ENCODE measurements around the gene RNFT2. TPM values are rescaled to one million over a fixed set of nuclear protein-coding genes. Genes with fewer than 3 reads are reported as not detected.

RNFT2 gene
- 0.78 TPM for total RNA-seq
- long read RNA-seq, result 0 reads

- DNase-seq (ENCODE audit: low spot score), result peak; percentile 99
- intact Hi-C loops (cut with DNase I), result loop anchor here (2.0 kb wide), 1 partner anchor 81 kb away; no protein-coding TSS in a partner anchor
These were observed at the start of gene RNFT2, which contains the start of gene SPRING1 for GRCh38 chr12:116737774-116738657. TSS of gene RNFT2 (plus strand) at chr12:116738315. CDS start at chr12:116740498, 2,183 bp downstream. TSS of gene SPRING1 (minus strand) at chr12:116738069. CDS start at chr12:116737900, 169 bp downstream.

- intact Hi-C loops (cut with DNase I), result no loop called here
- no peak for DNase-seq (ENCODE audit: low spot score)
These were observed 48.6 kb upstream of the RNFT2 start for GRCh38 chr12:116689521-116689920.

GRCh38 chr12:116689979-116690744 is 48.0 kb upstream of the RNFT2 start:
- intact Hi-C loops (cut with DNase I), result loop anchor here (10.0 kb wide), 2 partner anchors 85 to 405 kb away; no protein-coding TSS in a partner anchor
- DNase-seq (ENCODE audit: low spot score), result no peak

GRCh38 chr12:116691205-116691604 is 46.9 kb upstream of the RNFT2 start:
- intact Hi-C loops (cut with DNase I), result loop anchor here (10.0 kb wide), 2 partner anchors 86 to 406 kb away; no protein-coding TSS in a partner anchor
- no peak for DNase-seq (ENCODE audit: low spot score)

GRCh38 chr12:116691636-116692035 is 46.5 kb upstream of the RNFT2 start:
- DNase-seq (ENCODE audit: low spot score), result no peak
- intact Hi-C loops (cut with DNase I), result loop anchor here (10.0 kb wide), 2 partner anchors 87 to 407 kb away; no protein-coding TSS in a partner anchor

- intact Hi-C loops (cut with DNase I), result loop anchor here (10.0 kb wide), 2 partner anchors 88 to 408 kb away; no protein-coding TSS in a partner anchor
- DNase-seq (ENCODE audit: low spot score), result no peak
These were observed 45.5 kb upstream of the RNFT2 start for GRCh38 chr12:116692605-116693004.

GRCh38 chr12:116693286-116694227 is 44.6 kb upstream of the RNFT2 start:
- intact Hi-C loops (cut with DNase I), result loop anchor here (10.0 kb wide), 2 partner anchors 89 to 409 kb away; no protein-coding TSS in a partner anchor
- no peak for DNase-seq (ENCODE audit: low spot score)

GRCh38 chr12:116694653-116695463 is 43.3 kb upstream of the RNFT2 start:
- intact Hi-C loops (cut with DNase I), result loop anchor here (10.0 kb wide), 2 partner anchors 90 to 410 kb away; no protein-coding TSS in a partner anchor
- DNase-seq (ENCODE audit: low spot score), result no peak

GRCh38 chr12:116695464-116695725 is 42.7 kb upstream of the RNFT2 start:
- intact Hi-C loops (cut with DNase I), result loop anchor here (10.0 kb wide), 2 partner anchors 91 to 411 kb away; no protein-coding TSS in a partner anchor
- DNase-seq (ENCODE audit: low spot score), result no peak

GRCh38 chr12:116697305-116697704 is 40.8 kb upstream of the RNFT2 start:
- no peak for DNase-seq (ENCODE audit: low spot score)
- intact Hi-C loops (cut with DNase I), result loop anchor here (10.0 kb wide), 2 partner anchors 93 to 413 kb away; no protein-coding TSS in a partner anchor

- DNase-seq (ENCODE audit: low spot score), result no peak
- intact Hi-C loops (cut with DNase I), result loop anchor here (10.0 kb wide), 2 partner anchors 93 to 413 kb away; no protein-coding TSS in a partner anchor
These were observed 40.4 kb upstream of the RNFT2 start for GRCh38 chr12:116697716-116698115.

GRCh38 chr12:116698116-116698515 is 40.0 kb upstream of the RNFT2 start:
- intact Hi-C loops (cut with DNase I), result loop anchor here (10.0 kb wide), 2 partner anchors 93 to 413 kb away; no protein-coding TSS in a partner anchor
- no peak for DNase-seq (ENCODE audit: low spot score)

GRCh38 chr12:116698554-116699075 is 39.5 kb upstream of the RNFT2 start:
- DNase-seq (ENCODE audit: low spot score), result no peak
- intact Hi-C loops (cut with DNase I), result loop anchor here (10.0 kb wide), 2 partner anchors 94 to 414 kb away; no protein-coding TSS in a partner anchor

GRCh38 chr12:116700066-116700465 is 38.0 kb upstream of the RNFT2 start:
- no peak for DNase-seq (ENCODE audit: low spot score)
- intact Hi-C loops (cut with DNase I), result loop anchor here (5.0 kb wide), 1 partner anchor 182 kb away; the partner anchor contains the start of gene HRK

GRCh38 chr12:116701432-116701831 is 36.7 kb upstream of the RNFT2 start:
- no peak for DNase-seq (ENCODE audit: low spot score)
- intact Hi-C loops (cut with DNase I), result loop anchor here (5.0 kb wide), 1 partner anchor 181 kb away; the partner anchor contains the start of gene HRK

GRCh38 chr12:116703214-116703795 is 34.8 kb upstream of the RNFT2 start:
- intact Hi-C loops (cut with DNase I), result loop anchor here (5.0 kb wide), 1 partner anchor 179 kb away; the partner anchor contains the start of gene HRK
- DNase-seq (ENCODE audit: low spot score), result peak; percentile 86

GRCh38 chr12:116707751-116708150 is 30.4 kb upstream of the RNFT2 start:
- DNase-seq (ENCODE audit: low spot score), result no peak
- intact Hi-C loops (cut with DNase I), result loop anchor here (5.0 kb wide), 1 partner anchor 710 kb away; no protein-coding TSS in a partner anchor

All from cardiac septum (tissue), 1 donor.